ENCODE data around the gene TJP2.
"Not testable (repeated sequence)": the region's sequence is repeated elsewhere in the genome, so short reads cannot be mapped to it uniquely, and the experiment has no call there.

The TJP2 gene

DNA sequence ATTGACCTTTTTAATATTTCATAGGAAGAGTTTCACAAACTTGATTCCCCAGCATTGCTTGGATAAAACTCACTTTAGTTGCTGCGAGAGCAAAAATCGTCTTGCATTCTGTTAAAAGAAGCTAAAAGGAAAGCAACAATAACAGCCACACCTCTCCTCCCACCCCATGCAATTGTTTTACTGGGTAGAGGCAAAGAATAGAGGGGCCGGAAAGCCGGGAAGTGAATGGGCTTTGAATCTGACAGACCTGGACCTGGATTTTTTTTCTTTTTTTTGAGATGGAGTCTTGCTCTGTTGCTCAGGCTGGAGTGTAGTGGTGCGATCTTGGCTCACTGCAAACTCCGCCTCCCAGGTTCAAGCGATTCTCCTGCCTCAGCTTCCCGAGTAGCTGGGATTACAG, 9.5 kb upstream of the TJP2 start:
- DNase-seq, result not testable (repeated sequence)

GRCh38 chr9:69165581-69165980, 8.5 kb upstream of the TJP2 start:
- no peak for DNase-seq

GRCh38 chr9:69168709-69169217, 5.3 kb upstream of the TJP2 start:
- DNase-seq, result peak in 3 of 4 experiments; percentile 6 to 26 (median 11)

- DNase-seq, result no peak
Observed at GRCh38 chr9:69170231-69170630, 3.8 kb upstream of the TJP2 start.

DNA sequence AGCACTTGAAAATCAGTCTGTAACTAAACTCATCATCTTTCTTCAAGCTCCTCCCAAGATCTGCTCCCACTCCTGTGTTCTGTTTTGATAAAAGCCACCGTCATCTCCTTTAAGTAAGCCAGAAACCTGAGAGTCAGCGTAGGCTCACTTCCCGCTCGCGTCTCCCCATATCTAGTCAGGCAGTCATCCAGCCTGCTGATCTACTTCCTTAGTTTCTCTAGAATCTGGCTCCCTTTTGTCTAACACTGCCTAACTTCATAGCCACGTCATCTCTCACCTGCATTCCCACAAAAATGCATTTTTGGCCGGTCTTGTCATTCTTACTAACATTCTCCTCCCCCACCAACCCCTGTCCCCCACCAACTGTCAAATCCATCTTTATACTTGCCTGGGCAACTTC, 3.0 kb upstream of the TJP2 start:
- DNase-seq, result no peak

GRCh38 chr9:69171517-69171916, 2.6 kb upstream of the TJP2 start:
- no peak for DNase-seq

GRCh38 chr9:69172895-69173294, 1.2 kb upstream of the TJP2 start:
- no peak for DNase-seq

- DNase-seq, result no peak
Observed at GRCh38 chr9:69173497-69173890, 583 bp upstream of the TJP2 start.

GRCh38 chr9:69174616-69175463, 763 bp downstream of the TJP2 start:
- DNase-seq, result peak in 1 of 4 experiments; percentile 15

GRCh38 chr9:69175486-69175885, 1.4 kb downstream of the TJP2 start:
- DNase-seq, result no peak

DNA sequence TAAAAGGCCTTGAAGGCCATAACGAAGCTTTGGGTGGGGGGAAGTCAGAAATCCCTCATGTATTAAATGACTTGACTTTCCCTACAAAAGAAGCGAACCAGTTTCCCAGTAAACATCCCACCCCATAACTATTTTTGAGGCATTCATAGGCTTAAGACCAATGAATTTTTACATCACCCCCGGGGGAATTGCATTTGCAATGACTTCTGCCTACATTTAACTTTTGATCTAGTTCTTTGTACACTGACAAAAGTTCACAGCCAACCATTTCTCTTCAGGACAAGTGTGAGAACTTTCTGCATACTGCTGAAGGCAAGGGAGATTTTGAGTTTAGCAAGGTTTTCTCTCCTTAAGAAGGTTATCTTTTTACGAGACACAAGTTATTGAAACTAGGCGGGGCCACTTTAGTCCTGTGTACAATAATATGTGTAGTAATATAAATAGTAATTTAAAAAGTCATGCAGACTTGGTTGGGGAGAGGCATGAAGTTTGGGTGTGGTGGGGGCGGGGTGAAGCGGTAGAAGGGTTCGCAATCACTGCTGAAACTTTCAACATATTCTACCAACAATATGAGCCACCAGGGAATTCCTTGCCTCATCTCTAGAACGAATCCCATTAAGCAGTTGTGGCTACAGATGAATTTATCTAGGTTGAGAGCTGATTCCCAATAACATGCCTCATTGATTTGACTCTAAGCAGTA, 2.5 kb downstream of the TJP2 start:
- DNase-seq, result no peak

GRCh38 chr9:69178583-69179011, 4.5 kb downstream of the TJP2 start:
- DNase-seq, result no peak

- no peak for DNase-seq
Observed at GRCh38 chr9:69179037-69179436, 5.0 kb downstream of the TJP2 start.

GRCh38 chr9:69180200-69180599, 6.1 kb downstream of the TJP2 start:
- no peak for DNase-seq

- peak in 2 of 4 experiments; percentile 3 to 20 for DNase-seq
Observed at GRCh38 chr9:69180670-69181069, 6.6 kb downstream of the TJP2 start.

DNA sequence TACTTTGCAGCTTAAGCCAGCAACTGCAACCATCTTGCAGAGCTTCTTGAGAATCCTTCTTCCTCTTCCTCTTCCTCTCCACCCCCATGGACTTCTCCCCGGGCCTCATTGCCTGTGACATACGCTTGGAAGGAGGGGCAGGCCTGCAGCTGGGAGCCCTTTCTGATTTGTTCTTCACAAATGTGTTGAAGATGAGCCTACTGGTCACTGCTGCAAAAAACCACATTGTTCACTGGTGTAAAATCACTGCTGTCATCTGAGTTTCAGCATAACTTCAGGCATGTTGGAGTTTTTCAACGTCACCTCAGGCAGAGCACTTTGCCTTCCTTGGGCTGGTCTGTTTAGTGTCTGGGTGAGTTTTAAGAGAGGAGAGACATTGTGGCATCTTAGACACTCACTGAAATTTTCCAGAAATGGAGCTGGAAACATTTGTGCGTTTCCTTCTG, 7.9 kb downstream of the TJP2 start:
- no peak for DNase-seq

DNA sequence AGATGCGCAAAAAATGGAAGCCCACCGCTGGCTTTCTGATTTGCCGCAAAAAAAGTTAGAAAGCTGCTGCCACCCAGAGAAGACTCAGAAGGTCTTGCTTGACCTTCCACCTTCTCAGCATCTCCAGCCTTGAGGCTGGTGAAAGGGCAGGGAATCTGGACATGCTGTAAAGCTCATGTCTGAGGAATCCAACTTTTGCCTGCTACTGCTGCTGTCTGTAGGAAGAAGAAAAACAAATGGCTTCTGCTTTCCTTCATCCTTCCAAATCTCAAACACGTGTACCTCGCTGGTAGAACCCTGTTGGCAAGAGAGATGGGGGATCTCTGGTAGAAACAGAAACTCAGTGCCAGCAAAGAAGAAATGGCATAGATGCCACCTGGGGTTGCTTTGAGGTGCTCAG, 10.2 kb downstream of the TJP2 start:
- DNase-seq, result no peak

DNA sequence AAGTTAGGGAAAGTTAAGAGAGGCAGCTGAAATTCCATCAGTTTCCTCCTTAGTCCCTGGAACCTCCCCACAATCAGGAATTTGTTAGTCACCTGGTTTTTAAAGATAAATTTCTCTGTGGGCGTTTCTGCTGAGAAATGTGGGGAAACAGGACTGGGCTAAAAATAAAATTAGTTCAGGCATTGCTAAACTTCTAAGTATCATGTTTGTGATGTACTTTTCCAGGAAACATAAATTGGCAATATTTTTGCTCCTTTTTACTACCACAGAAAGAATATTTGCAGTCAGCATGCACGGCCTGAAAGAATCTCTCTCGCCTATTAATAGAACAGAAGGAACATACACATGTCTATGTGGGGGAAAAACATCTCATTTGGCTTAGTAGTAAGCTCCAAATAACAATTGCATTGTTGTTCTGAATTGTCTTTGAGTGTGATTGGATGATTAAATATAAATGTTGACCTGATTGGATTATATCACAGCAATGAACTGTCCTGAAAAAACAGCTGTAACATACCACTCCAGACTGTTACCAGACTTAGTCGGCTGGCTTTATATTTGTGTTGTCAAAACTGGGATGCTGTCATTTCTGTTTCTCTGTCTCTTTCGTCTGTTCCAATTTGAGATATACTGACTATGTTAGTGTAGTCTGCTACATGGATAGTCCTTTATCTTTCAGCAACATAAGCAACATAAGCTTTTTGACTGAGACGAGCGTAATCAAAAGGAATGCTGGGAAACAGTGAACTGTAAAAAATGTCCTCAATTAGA, 12.9 kb downstream of the TJP2 start:
- DNase-seq, result no peak

DNA sequence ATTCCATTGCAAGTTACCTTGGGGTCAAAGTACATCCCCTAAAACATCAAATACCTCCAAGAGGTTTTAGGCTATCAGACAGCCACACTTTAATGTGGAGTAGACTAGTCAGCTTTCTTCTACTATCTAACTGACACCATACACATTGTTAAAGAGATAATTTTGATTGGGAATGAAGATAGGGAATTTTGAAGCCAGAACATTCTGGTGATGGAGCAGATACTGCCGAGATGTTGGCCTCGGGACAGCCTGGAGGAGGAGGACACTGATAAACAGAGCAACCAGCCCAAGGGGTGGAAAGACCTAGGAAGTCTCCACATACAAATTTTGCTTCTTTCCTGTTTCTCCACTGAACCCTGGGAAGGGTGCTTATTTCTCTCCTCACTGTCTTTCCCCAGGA, 14.9 kb downstream of the TJP2 start:
- DNase-seq, result no peak

GRCh38 chr9:69190086-69190862, 16.2 kb downstream of the TJP2 start:
- DNase-seq, result no peak

GRCh38 chr9:69190863-69191181, 16.7 kb downstream of the TJP2 start:
- DNase-seq, result no peak

GRCh38 chr9:69191231-69191630, 17.2 kb downstream of the TJP2 start:
- DNase-seq, result no peak

DNA sequence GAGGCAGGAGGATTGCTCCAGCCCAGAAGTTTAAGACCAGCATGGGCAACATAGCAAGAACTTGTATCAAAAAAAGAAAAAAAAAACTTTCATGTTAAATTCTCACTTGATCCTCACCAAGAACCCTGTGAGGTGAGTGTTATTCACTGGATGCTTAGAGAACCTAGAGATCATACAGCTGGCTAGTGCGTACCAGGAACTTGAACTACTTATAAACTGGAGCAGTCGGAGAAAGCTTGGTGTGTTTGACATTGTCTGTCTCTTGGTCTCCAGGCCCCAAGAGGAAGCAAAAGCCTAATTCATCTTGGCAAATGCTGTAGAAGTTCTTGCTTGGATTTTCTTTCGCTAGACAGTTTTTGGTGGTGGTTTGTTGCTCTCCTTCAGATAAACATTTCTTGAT, 18.1 kb downstream of the TJP2 start:
- DNase-seq, result no peak
